WTC11 (cell line): ENCODE results near the gene HBQ1.

Experiments used
- ATF1 ChIP-seq: sonication (generic); formaldehyde crosslinking; IDR thresholded peaks from 2 replicates; pipeline ENCODE4 v1.8.1; 2023; ENCODE audit warnings: mild to moderate bottlenecking, moderate library complexity, missing genetic modification reagents
- CREM ChIP-seq: sonication (generic); formaldehyde crosslinking; IDR thresholded peaks from 2 replicates; pipeline ENCODE4 v1.8.1; 2022; ENCODE audit warnings: mild to moderate bottlenecking, missing genetic modification reagents, moderate library complexity
- ESRRA ChIP-seq: sonication (generic); formaldehyde crosslinking; IDR thresholded peaks from 2 replicates; pipeline ENCODE4 v1.8.1; 2022; ENCODE audit warnings: mild to moderate bottlenecking, missing genetic modification reagents, borderline replicate concordance
- ETV6 ChIP-seq: sonication (generic); formaldehyde crosslinking; IDR thresholded peaks from 2 replicates; pipeline ENCODE4 v1.8.1; 2022; ENCODE audit warnings: mild to moderate bottlenecking, missing genetic modification reagents
- FOXK1 ChIP-seq: sonication (generic); formaldehyde crosslinking; IDR thresholded peaks from 2 replicates; pipeline ENCODE4 v1.8.0; 2022; ENCODE audit warnings: mild to moderate bottlenecking, moderate library complexity, missing genetic modification reagents
- MAX ChIP-seq: sonication (generic); formaldehyde crosslinking; IDR thresholded peaks from 2 replicates; pipeline ENCODE4 v1.8.0; 2022; ENCODE audit warnings: mild to moderate bottlenecking, missing genetic modification reagents
- NR2C2 ChIP-seq: sonication (generic); formaldehyde crosslinking; IDR thresholded peaks from 2 replicates; pipeline ENCODE4 v1.8.0; 2022; ENCODE audit warnings: mild to moderate bottlenecking, missing genetic modification reagents
- TP53 ChIP-seq: sonication (generic); formaldehyde crosslinking; IDR thresholded peaks from 2 replicates; pipeline ENCODE4 v1.8.1; 2023; ENCODE audit warnings: mild to moderate bottlenecking, missing genetic modification reagents
- ZNF138 ChIP-seq: sonication (generic); formaldehyde crosslinking; conservative IDR thresholded peaks from 2 replicates; pipeline ENCODE4 v1.8.1; 2022; ENCODE audit warnings: mild to moderate bottlenecking, moderate library complexity, missing genetic modification reagents
- ZNF263 ChIP-seq: sonication (generic); formaldehyde crosslinking; IDR thresholded peaks from 2 replicates; pipeline ENCODE4 v1.8.1; 2022; ENCODE audit warnings: low read depth, mild to moderate bottlenecking, moderate library complexity, missing genetic modification reagents
- ZNF317 ChIP-seq: sonication (generic); formaldehyde crosslinking; IDR thresholded peaks from 2 replicates; pipeline ENCODE4 v1.8.1; 2023; ENCODE audit warnings: low read depth, mild to moderate bottlenecking, moderate library complexity, missing genetic modification reagents, borderline replicate concordance
- TF ChIP-seq, protein P1 (sequence below): fragments of 200-600 bp; IDR thresholded peaks from 2 replicates; pipeline ENCODE4 v1.8.0; 2022; ENCODE audit warnings: antibody characterized with exemption

GRCh38 chr16:181565-182021, 1.3 kb downstream of the HBQ1 start:
- TF ChIP-seq, protein P1, sequence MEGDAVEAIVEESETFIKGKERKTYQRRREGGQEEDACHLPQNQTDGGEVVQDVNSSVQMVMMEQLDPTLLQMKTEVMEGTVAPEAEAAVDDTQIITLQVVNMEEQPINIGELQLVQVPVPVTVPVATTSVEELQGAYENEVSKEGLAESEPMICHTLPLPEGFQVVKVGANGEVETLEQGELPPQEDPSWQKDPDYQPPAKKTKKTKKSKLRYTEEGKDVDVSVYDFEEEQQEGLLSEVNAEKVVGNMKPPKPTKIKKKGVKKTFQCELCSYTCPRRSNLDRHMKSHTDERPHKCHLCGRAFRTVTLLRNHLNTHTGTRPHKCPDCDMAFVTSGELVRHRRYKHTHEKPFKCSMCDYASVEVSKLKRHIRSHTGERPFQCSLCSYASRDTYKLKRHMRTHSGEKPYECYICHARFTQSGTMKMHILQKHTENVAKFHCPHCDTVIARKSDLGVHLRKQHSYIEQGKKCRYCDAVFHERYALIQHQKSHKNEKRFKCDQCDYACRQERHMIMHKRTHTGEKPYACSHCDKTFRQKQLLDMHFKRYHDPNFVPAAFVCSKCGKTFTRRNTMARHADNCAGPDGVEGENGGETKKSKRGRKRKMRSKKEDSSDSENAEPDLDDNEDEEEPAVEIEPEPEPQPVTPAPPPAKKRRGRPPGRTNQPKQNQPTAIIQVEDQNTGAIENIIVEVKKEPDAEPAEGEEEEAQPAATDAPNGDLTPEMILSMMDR, result peak; percentile 99
- TF ChIP-seq ATF1 (CRISPR knock-in tag) (0 out of 2 replicates have a peak, but pooled peaks have one; percentile 67), ZNF263 (no peak), NR2C2 (CRISPR knock-in tag) (no peak), MAX (CRISPR knock-in tag) (no peak), ZNF317 (CRISPR knock-in tag) (no peak), ESRRA (CRISPR knock-in tag) (no peak), CREM (CRISPR knock-in tag) (no peak), TP53 (CRISPR knock-in tag) (no peak), ZNF138 (CRISPR knock-in tag) (no peak), ETV6 (CRISPR knock-in tag) (no peak), FOXK1 (CRISPR knock-in tag) (no peak)
